Endodermal cell (in vitro differentiated cells): ENCODE results near the gene TMA7B. TPM values are rescaled to one million over a fixed set of nuclear protein-coding genes. Genes with fewer than 3 reads are reported as not detected.
"Not testable (repeated sequence)": the region's sequence is repeated elsewhere in the genome, so short reads cannot be mapped to it uniquely, and the experiment has no call there.

Experiments
- DNase-seq: peaks from one replicate; pipeline ENCODE4 v3.0.0-alpha.2; 2017
- H3K27ac ChIP-seq: 2 replicates; pipeline ENCODE4 v1.5.1; 2013; ENCODE audit warnings: mild to moderate bottlenecking, low read depth, low read length, moderate library complexity
- H3K27me3 ChIP-seq: 2 replicates; pipeline ENCODE4 v1.6.1; 2013; ENCODE audit warnings: mild to moderate bottlenecking, low read length, moderate library complexity; ENCODE audit not compliant: insufficient read depth, control insufficient read depth, poor library complexity, severe bottlenecking
- H3K36me3 ChIP-seq: 2 replicates; pipeline ENCODE4 v1.7.0; 2013; ENCODE audit warnings: mild to moderate bottlenecking, low read length, moderate library complexity; ENCODE audit not compliant: control insufficient read depth, insufficient read depth
- H3K4me1 ChIP-seq: one replicate; pipeline ENCODE4 v1.7.0; 2013; ENCODE audit warnings: low read length; ENCODE audit not compliant: control insufficient read depth, insufficient read depth
- H3K4me3 ChIP-seq: 2 replicates; pipeline ENCODE4 v1.5.1; 2013; ENCODE audit warnings: mild to moderate bottlenecking, low read length, moderate library complexity
- H3K9ac ChIP-seq: 2 replicates; pipeline ENCODE4 v1.6.1; 2013; ENCODE audit warnings: mild to moderate bottlenecking, low read length, moderate library complexity; ENCODE audit not compliant: poor library complexity, severe bottlenecking; ENCODE audit errors: extremely low read depth
- H3K9me3 ChIP-seq: 2 replicates; pipeline ENCODE4 v1.6.1; 2013; ENCODE audit warnings: mild to moderate bottlenecking, low read length, moderate library complexity; ENCODE audit not compliant: control insufficient read depth
- H3K27ac Mint-ChIP-seq: 2 replicates; pipeline ENCODE4 v1.8.0; 2020; ENCODE audit warnings: mixed read lengths
- H3K27me3 Mint-ChIP-seq: 2 replicates; pipeline ENCODE4 v1.8.0; 2021; ENCODE audit warnings: mild to moderate bottlenecking, mixed read lengths; ENCODE audit not compliant: insufficient read depth
- H3K36me3 Mint-ChIP-seq: 2 replicates; pipeline ENCODE4 v1.8.0; 2020; ENCODE audit warnings: low read depth, mixed read lengths
- H3K4me1 Mint-ChIP-seq: 2 replicates; pipeline ENCODE4 v1.8.0; 2020; ENCODE audit warnings: mixed read lengths
- H3K4me3 Mint-ChIP-seq: 2 replicates; pipeline ENCODE4 v1.8.0; 2020; ENCODE audit warnings: mild to moderate bottlenecking, moderate library complexity, mixed read lengths
- H3K9me3 Mint-ChIP-seq: 2 replicates; pipeline ENCODE4 v1.8.0; 2020; ENCODE audit warnings: mild to moderate bottlenecking, mixed read lengths
- CTCF ChIP-seq: fragments of 200-600 bp; sonication (generic); conservative IDR thresholded peaks from 2 replicates; pipeline ENCODE4 v1.5.0; 2021; ENCODE audit warnings: antibody characterized with exemption, mild to moderate bottlenecking
- WGBS, 2 experiments: methylation state at CpG; one replicate each; pipeline versions ENCODE4 v1.1.5 to v1.1.7; 2013; ENCODE audit warnings: missing lambda C conversion rate in 2 of 2, mixed read lengths in 1 of 2; ENCODE audit not compliant: insufficient coverage in 1 of 2, insufficient read length in 1 of 2; 5-methylcytosine and 5-hydroxymethylcytosine counted together
- total RNA-seq, 2 donors: library from RNA; stranded (reverse); fragmentation: NEBNext Ultra II Directional in 1 of 2; extraction: Animal tissue kit (Norgen Biotek cat#: 25700) in 1 of 2; gene quantifications; 2 replicates in 1 of 2; 3 replicates in 1 of 2; pipeline ENCODE4 v1.2.1, GENCODE V29; 2021

TMA7B gene
- total RNA-seq, 2 donors from 2014 or later = not detected

DNA sequence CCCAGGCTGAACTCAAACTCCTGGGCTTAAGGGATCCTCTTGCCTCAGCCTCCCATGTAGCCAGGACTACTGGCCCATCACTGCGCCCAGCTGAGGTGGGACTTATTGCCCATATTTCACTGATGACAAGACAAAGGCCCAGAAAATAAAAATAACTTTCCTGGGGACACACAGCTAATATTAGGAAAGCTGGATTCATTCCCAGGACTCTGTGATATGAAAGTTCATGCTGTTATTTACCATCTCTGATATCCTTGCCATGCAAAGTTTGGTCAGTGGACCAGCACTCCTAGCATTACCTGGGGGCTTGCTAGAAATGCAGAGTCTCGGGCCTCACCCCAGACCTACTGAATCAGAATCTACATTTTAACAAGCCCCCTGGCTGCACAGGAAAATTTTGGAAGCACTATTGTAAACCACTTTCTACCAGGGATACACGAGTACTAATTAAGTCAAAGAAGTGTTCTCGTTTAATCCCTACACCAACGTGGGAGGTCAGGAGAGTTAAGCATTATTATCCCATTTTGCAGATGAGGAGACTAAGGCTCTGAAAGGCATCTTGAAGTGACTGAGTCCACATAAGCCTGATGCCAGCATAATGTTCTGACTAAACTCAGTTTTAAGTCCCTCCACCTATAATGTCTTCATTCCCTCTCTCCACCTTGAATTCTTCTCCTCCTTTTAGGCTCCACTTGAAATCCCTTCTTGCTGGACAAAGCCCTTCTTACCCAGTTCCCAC lies 32.1 kb downstream of the TMA7B start:
- Mint-ChIP-seq H3K4me3 (no peak overlapping the region), H3K9me3 (no peaks in the 10 kb centered on the region), H3K27ac (no peak overlapping the region), H3K4me1 (peaks cover 51% of the 10 kb centered on the region), H3K36me3 (no peaks in the 10 kb centered on the region), H3K27me3 (peaks cover 35% of the 10 kb centered on the region)
- H3K27ac ChIP-seq = no peak overlapping the region
- TF ChIP-seq CTCF = no peak
- no peak overlapping the region for H3K4me3 ChIP-seq
- no peaks in the 10 kb centered on the region for H3K36me3 ChIP-seq
- 88 to 91% methylated on average over 5 of the region's 5 CpGs for WGBS, 2 experiments
- H3K9me3 ChIP-seq = no peaks in the 10 kb centered on the region
- DNase-seq = no peak
- peaks cover 52% of the 10 kb centered on the region for H3K27me3 ChIP-seq
- no peak overlapping the region for H3K9ac ChIP-seq
- peaks cover 2% of the 10 kb centered on the region for H3K4me1 ChIP-seq

- H3K4me3 Mint-ChIP-seq, H3K27ac Mint-ChIP-seq, H3K9me3 Mint-ChIP-seq, H3K36me3 Mint-ChIP-seq, H3K4me3 ChIP-seq, H3K4me1 ChIP-seq, H3K9ac ChIP-seq, H3K36me3 ChIP-seq, H3K27ac ChIP-seq, H3K9me3 ChIP-seq, DNase-seq: not testable (repeated sequence)
- Mint-ChIP-seq H3K27me3 (peaks cover 35% of the 10 kb centered on the region), H3K4me1 (peaks cover 57% of the 10 kb centered on the region)
- 90 to 93% methylated on average over 4 to 7 of the region's 7 CpGs for WGBS, 2 experiments
- peaks cover 52% of the 10 kb centered on the region for H3K27me3 ChIP-seq
These were observed 32.7 kb downstream of the TMA7B start for GRCh38 chr22:39992894-39993293.

DNA sequence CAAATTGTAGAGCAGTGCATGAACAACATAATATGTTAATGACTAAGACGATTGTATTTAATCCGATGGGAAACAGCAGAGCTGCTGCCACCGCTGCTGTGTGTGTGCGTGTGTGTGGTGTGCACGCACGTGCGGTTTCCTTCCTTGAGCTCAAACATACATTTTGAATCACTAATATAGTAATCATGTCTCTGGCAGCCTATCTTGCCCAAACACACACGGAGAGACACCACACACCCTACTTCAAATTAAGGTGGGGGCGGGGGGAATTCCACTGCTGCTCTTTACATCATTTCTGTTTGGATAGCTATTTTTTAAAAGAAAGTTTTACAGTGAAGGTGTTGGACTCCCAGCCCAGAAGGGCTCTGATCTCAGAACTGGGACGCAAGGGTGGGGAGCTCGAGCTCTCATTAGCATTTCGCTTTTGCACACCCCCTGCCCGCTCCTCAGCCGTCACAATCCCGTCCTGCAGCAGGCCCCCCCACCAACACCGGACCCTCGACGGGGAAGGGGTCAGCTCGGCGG lies 33.9 kb downstream of the TMA7B start:
- Histone ChIP-seq H3K4me3 (no peak overlapping the region), H3K9ac (no peak overlapping the region), H3K4me1 (peaks cover 11% of the 10 kb centered on the region), H3K9me3 (no peaks in the 10 kb centered on the region), H3K36me3 (no peaks in the 10 kb centered on the region), H3K27ac (no peak overlapping the region), H3K27me3 (peaks cover 42% of the 10 kb centered on the region)
- no peak for TF ChIP-seq CTCF
- H3K27me3 Mint-ChIP-seq = peaks cover 25% of the 10 kb centered on the region
- H3K9me3 Mint-ChIP-seq = no peaks in the 10 kb centered on the region
- peaks cover 59% of the 10 kb centered on the region for H3K4me1 Mint-ChIP-seq
- no peak overlapping the region for H3K27ac Mint-ChIP-seq
- DNase-seq = no peak
- peak overlapping the region; percentile 25 for H3K4me3 Mint-ChIP-seq
- no peaks in the 10 kb centered on the region for H3K36me3 Mint-ChIP-seq
- 64 to 78% methylated on average over 11 to 20 of the region's 20 CpGs for WGBS, 2 experiments
